Kidney epithelial cell (primary cell): ENCODE results near the gene NLN. TPM values are rescaled to one million over a fixed set of nuclear protein-coding genes. Genes with fewer than 3 reads are reported as not detected.
"Not testable (repeated sequence)": the region's sequence is repeated elsewhere in the genome, so short reads cannot be mapped to it uniquely, and the experiment has no call there.

ENCODE experiments used
- DNase-seq: peaks from one replicate; pipeline ENCODE4 v3.0.0-alpha.2; 2010; ENCODE audit warnings: low read depth
- H3K27me3 ChIP-seq: 2 replicates; pipeline ENCODE4 v1.6.0; 2011; ENCODE audit warnings: low read length; ENCODE audit not compliant: control insufficient read depth, insufficient read depth
- H3K36me3 ChIP-seq: 2 replicates; pipeline ENCODE4 v1.5.1; 2011; ENCODE audit warnings: low read length; ENCODE audit not compliant: control insufficient read depth, insufficient read depth
- H3K4me3 ChIP-seq: 2 replicates; pipeline ENCODE4 v1.5.1; 2011; ENCODE audit warnings: low read depth, mild to moderate bottlenecking, control low read depth, low read length
- total RNA-seq: library from RNA; depleted of rRNA; stranded (reverse); fragments of >200 nt; gene quantifications from 2 replicates; pipeline ENCODE4 v1.2.3, GENCODE V29; 2015
- TF ChIP-seq, protein P1 (sequence below): IDR thresholded peaks from 2 replicates; pipeline ENCODE4 v1.5.1; 2011; ENCODE audit warnings: mild to moderate bottlenecking, moderate library complexity, low read length, control low read depth, inconsistent platforms; ENCODE audit not compliant: insufficient read depth, poor library complexity, severe bottlenecking

The NLN gene
- total RNA-seq, 1 donor from 2014 or later, result 31.0 TPM

GRCh38 chr5:65866837-65867521, 145.0 kb downstream of the NLN start:
- TF ChIP-seq, protein P1, sequence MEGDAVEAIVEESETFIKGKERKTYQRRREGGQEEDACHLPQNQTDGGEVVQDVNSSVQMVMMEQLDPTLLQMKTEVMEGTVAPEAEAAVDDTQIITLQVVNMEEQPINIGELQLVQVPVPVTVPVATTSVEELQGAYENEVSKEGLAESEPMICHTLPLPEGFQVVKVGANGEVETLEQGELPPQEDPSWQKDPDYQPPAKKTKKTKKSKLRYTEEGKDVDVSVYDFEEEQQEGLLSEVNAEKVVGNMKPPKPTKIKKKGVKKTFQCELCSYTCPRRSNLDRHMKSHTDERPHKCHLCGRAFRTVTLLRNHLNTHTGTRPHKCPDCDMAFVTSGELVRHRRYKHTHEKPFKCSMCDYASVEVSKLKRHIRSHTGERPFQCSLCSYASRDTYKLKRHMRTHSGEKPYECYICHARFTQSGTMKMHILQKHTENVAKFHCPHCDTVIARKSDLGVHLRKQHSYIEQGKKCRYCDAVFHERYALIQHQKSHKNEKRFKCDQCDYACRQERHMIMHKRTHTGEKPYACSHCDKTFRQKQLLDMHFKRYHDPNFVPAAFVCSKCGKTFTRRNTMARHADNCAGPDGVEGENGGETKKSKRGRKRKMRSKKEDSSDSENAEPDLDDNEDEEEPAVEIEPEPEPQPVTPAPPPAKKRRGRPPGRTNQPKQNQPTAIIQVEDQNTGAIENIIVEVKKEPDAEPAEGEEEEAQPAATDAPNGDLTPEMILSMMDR, result no peak
- no peaks in the 10 kb centered on the region for H3K36me3 ChIP-seq
- H3K4me3 ChIP-seq, result no peak overlapping the region
- no peaks in the 10 kb centered on the region for H3K27me3 ChIP-seq
- DNase-seq, result no peak

DNA sequence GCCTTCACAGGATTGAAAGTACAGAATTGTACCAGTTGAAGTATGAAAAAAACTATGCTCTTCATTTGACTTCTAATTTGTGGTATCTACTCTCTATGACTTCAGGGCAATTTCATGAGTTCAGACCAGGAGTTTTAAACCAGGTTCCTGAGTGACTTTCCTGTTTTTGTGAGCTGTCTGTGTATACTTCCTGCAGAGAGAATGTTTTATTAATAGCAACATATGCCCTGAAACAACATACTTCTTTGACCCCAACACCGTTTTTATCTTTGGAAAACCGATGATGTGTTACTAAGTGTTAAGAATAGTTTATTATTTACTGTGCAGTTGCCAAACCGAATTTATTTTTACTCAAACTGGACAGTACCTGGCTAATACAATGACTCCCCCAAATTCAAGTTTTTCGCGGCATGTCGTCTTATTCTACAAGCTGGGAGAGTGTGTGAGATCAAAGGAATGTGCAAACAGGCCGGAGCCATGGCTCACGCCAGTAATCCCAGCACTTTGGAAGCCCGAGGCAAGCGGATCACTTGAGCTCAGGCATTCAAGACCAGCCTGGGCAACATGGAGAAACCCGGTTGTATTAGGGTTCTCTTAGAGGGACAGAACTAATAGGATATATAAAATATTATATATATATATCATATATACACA, 145.7 kb downstream of the NLN start:
- H3K4me3 ChIP-seq, result no peak overlapping the region
- DNase-seq, result no peak
- TF ChIP-seq, protein P1, result no peak
- H3K27me3 ChIP-seq, result no peaks in the 10 kb centered on the region
- H3K36me3 ChIP-seq, result no peaks in the 10 kb centered on the region

GRCh38 chr5:65868509-65868908, 146.5 kb downstream of the NLN start:
- Histone ChIP-seq H3K4me3 (no peak overlapping the region), H3K27me3 (no peaks in the 10 kb centered on the region), H3K36me3 (no peaks in the 10 kb centered on the region)
- no peak for DNase-seq
- TF ChIP-seq, protein P1, result no peak

DNA sequence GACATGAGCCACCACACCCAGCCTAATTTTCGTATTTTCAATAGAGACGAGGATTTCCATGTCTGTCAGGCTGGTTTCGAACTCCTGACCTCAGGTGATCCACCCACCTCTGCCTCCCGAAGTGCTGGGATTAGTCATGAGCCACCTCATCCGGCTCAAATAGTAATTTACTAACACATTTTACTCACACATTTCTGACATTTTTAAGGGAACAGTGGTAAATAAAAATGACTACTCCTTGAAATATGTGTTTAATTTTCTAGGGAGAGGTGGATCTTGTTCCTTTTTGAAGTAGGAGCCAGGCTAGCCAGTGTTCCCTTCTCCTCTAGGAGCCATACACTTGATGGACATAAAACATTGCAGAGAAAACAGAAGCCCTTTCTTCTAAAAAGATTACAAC, 149.2 kb downstream of the NLN start:
- H3K4me3 ChIP-seq, result no peak overlapping the region
- peak; percentile 39 for DNase-seq
- TF ChIP-seq, protein P1, result no peak
- no peaks in the 10 kb centered on the region for H3K27me3 ChIP-seq
- no peaks in the 10 kb centered on the region for H3K36me3 ChIP-seq

- not testable (repeated sequence) for DNase-seq, H3K4me3 ChIP-seq
Measured at GRCh38 chr5:65871776-65872175, 149.8 kb downstream of the NLN start.

GRCh38 chr5:65873181-65873750, 151.3 kb downstream of the NLN start:
- H3K4me3 ChIP-seq, result no peak overlapping the region
- DNase-seq, result no peak
- TF ChIP-seq, protein P1, result no peak

More at GRCh38 chr5:65871776-65872175, 149.8 kb downstream of the NLN start:
- not testable (repeated sequence) for H3K27me3 ChIP-seq, H3K36me3 ChIP-seq

More at GRCh38 chr5:65873181-65873750, 151.3 kb downstream of the NLN start:
- Histone ChIP-seq H3K36me3 (no peaks in the 10 kb centered on the region), H3K27me3 (no peaks in the 10 kb centered on the region)
